ENCODE data around the gene TCF15.

GRCh38 chr20:611047-611842 is 1.1 kb upstream of the TCF15 start:
- TF ChIP-seq CTCF (IDR thresholded peaks at IDR 0.05; ENCODE audit: borderline replicate concordance, extremely low read depth, low read length, poor library complexity, severe bottlenecking), result no peak
- no peak for TF ChIP-seq EZH2 (IDR thresholded peaks at IDR 0.05; ENCODE audit: borderline replicate concordance, low read depth, low read length, severe bottlenecking)

Measured in DND-41 (cell line).